ENCODE results near the gene COX6A1.

The COX6A1 gene

GRCh38 chr12:120467439-120467838 lies 29.5 kb downstream of the COX6A1 start:
- Histone ChIP-seq H3K4me3 (ENCODE audit: low read length in 2 of 2) (no peak overlapping the region), H3K9ac (ENCODE audit: low read depth in 1 of 2, low read length in 2 of 2) (no peak overlapping the region), H3K27ac (ENCODE audit: low read depth in 2 of 2, low read length in 2 of 2) (no peak overlapping the region), H3K4me1 (ENCODE audit: control insufficient read depth in 2 of 2, insufficient read depth in 2 of 2, low read length in 2 of 2) (peaks cover 11 to 17% of the 10 kb centered on the region in 2 donors), H3K27me3 (ENCODE audit: control insufficient read depth in 2 of 2, insufficient read depth in 2 of 2, low read length in 2 of 2) (no peaks in the 10 kb centered on the region), H3K36me3 (ENCODE audit: control insufficient read depth in 2 of 2, insufficient read depth in 2 of 2, low read length in 2 of 2) (peaks cover 29 to 35% of the 10 kb centered on the region in 2 donors), H3K9me3 (ENCODE audit: control insufficient read depth in 2 of 2, low read length in 2 of 2) (no peaks in the 10 kb centered on the region)

GRCh38 chr12:120468325-120468820 lies 30.5 kb downstream of the COX6A1 start:
- Histone ChIP-seq H3K27me3 (ENCODE audit: control insufficient read depth in 2 of 2, insufficient read depth in 2 of 2, low read length in 2 of 2) (no peaks in the 10 kb centered on the region), H3K36me3 (ENCODE audit: control insufficient read depth in 2 of 2, insufficient read depth in 2 of 2, low read length in 2 of 2) (peaks cover 20 to 25% of the 10 kb centered on the region in 2 donors), H3K27ac (ENCODE audit: low read depth in 2 of 2, low read length in 2 of 2) (peak overlapping the region; percentile 86 to 88), H3K9me3 (ENCODE audit: control insufficient read depth in 2 of 2, low read length in 2 of 2) (no peaks in the 10 kb centered on the region), H3K4me3 (ENCODE audit: low read length in 2 of 2) (peak overlapping the region; percentile 85 to 94), H3K9ac (ENCODE audit: low read depth in 1 of 2, low read length in 2 of 2) (peak overlapping the region; percentile 76 to 93), H3K4me1 (ENCODE audit: control insufficient read depth in 2 of 2, insufficient read depth in 2 of 2, low read length in 2 of 2) (peaks cover 11 to 17% of the 10 kb centered on the region in 2 donors)

GRCh38 chr12:120468821-120469449 lies 31.0 kb downstream of the COX6A1 start:
- H3K4me3 ChIP-seq (ENCODE audit: low read length in 2 of 2), result peak overlapping the region; percentile 85 to 94
- no peaks in the 10 kb centered on the region for H3K9me3 ChIP-seq (ENCODE audit: control insufficient read depth in 2 of 2, low read length in 2 of 2)
- H3K4me1 ChIP-seq (ENCODE audit: control insufficient read depth in 2 of 2, insufficient read depth in 2 of 2, low read length in 2 of 2), result peaks cover 11 to 17% of the 10 kb centered on the region in 2 donors
- peak overlapping the region; percentile 86 to 88 for H3K27ac ChIP-seq (ENCODE audit: low read depth in 2 of 2, low read length in 2 of 2)
- peak overlapping the region; percentile 79 to 93 for H3K9ac ChIP-seq (ENCODE audit: low read depth in 1 of 2, low read length in 2 of 2)
- H3K27me3 ChIP-seq (ENCODE audit: control insufficient read depth in 2 of 2, insufficient read depth in 2 of 2, low read length in 2 of 2), result no peaks in the 10 kb centered on the region
- H3K36me3 ChIP-seq (ENCODE audit: control insufficient read depth in 2 of 2, insufficient read depth in 2 of 2, low read length in 2 of 2), result peaks cover 15 to 20% of the 10 kb centered on the region in 2 donors

- H3K36me3 ChIP-seq (ENCODE audit: control insufficient read depth in 2 of 2, insufficient read depth in 2 of 2, low read length in 2 of 2), result peaks cover 8 to 13% of the 10 kb centered on the region in 2 donors
- peak within 1 kb of the TSS; percentile 86 to 88 for H3K27ac ChIP-seq (ENCODE audit: low read depth in 2 of 2, low read length in 2 of 2)
- peak within 1 kb of the TSS; percentile 79 to 93 for H3K9ac ChIP-seq (ENCODE audit: low read depth in 1 of 2, low read length in 2 of 2)
Observed at GRCh38 chr12:120469450-120470149, 31.7 kb downstream of the COX6A1 start, which contains the start of gene SRSF9. Gene SRSF9 (minus strand): TSS chr12:120469748. CDS start chr12:120469609, 139 bp downstream.

DNA sequence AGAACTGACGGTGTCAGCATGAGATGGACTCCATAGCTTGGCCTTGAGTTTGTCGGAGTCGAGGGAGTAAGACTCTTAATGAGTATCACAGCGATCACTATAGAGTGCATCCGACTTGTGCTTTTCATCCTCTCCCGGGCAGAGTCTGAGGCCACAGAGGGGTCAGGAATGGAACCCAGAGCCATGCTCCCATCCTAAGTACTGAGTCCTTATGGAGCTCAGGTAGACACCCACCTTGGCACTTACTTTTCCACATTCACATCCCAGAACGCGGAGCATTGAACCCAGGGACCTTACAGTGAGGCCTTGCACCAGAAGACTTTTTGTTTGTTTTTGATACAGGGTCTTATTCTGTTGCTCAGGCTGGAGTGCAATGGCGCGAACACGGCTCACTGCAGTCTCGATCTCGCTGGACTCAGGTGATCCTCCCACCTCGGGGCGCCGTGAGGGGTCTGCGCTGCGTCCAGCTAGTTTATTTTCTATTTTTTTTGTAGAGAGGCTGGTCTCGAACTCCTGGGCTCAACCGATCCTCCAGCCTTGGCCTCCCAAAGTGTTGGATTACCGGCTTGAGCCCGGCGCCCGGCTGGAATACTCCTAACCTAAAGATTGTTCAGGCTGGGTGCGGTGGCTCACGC lies 32.4 kb downstream of the COX6A1 start:
- peak overlapping the region; percentile 85 to 94 for H3K4me3 ChIP-seq (ENCODE audit: low read length in 2 of 2)
- H3K36me3 ChIP-seq (ENCODE audit: control insufficient read depth in 2 of 2, insufficient read depth in 2 of 2, low read length in 2 of 2), result peaks cover 3 to 7% of the 10 kb centered on the region in 2 donors
- H3K9me3 ChIP-seq (ENCODE audit: control insufficient read depth in 2 of 2, low read length in 2 of 2), result no peaks in the 10 kb centered on the region
- no peaks in the 10 kb centered on the region for H3K27me3 ChIP-seq (ENCODE audit: control insufficient read depth in 2 of 2, insufficient read depth in 2 of 2, low read length in 2 of 2)
- H3K4me1 ChIP-seq (ENCODE audit: control insufficient read depth in 2 of 2, insufficient read depth in 2 of 2, low read length in 2 of 2), result peaks cover 11 to 17% of the 10 kb centered on the region in 2 donors
- H3K27ac ChIP-seq (ENCODE audit: low read depth in 2 of 2, low read length in 2 of 2), result peak overlapping the region; percentile 86 to 88
- H3K9ac ChIP-seq (ENCODE audit: low read depth in 1 of 2, low read length in 2 of 2), result peak overlapping the region; percentile 66 to 93

More at GRCh38 chr12:120469450-120470149, 31.7 kb downstream of the COX6A1 start, which contains the start of gene SRSF9:
- Histone ChIP-seq H3K9me3 (ENCODE audit: control insufficient read depth in 2 of 2, low read length in 2 of 2) (no peaks in the 10 kb centered on the region), H3K4me1 (ENCODE audit: control insufficient read depth in 2 of 2, insufficient read depth in 2 of 2, low read length in 2 of 2) (peaks cover 11 to 17% of the 10 kb centered on the region in 2 donors), H3K27me3 (ENCODE audit: control insufficient read depth in 2 of 2, insufficient read depth in 2 of 2, low read length in 2 of 2) (no peaks in the 10 kb centered on the region), H3K4me3 (ENCODE audit: low read length in 2 of 2) (peak within 1 kb of the TSS; percentile 85 to 94)

DNA sequence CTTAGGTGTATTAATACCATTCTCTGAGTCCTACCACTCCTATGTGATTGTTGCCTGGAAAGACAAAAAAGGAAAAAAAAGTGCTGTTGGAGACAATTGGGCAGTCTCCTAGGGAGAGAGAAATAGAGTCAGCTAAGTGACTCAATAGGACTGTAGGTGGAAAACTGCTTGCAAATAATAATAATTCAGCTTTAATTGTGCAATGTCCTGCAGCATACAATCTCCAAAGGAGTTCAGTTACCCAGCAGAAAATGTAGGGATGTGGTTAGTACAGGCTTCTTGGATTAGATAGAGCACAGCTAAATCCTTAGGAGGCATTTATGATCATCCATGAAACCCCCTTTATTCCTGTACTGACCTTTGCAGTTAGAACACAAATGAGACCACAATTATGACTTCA lies 34.6 kb downstream of the COX6A1 start:
- H3K4me1 ChIP-seq (ENCODE audit: control insufficient read depth in 2 of 2, insufficient read depth in 2 of 2, low read length in 2 of 2), result peaks cover 11 to 14% of the 10 kb centered on the region in 2 donors
- H3K9ac ChIP-seq (ENCODE audit: low read depth in 1 of 2, low read length in 2 of 2), result no peak overlapping the region
- H3K9me3 ChIP-seq (ENCODE audit: control insufficient read depth in 2 of 2, low read length in 2 of 2), result no peaks in the 10 kb centered on the region
- H3K27ac ChIP-seq (ENCODE audit: low read depth in 2 of 2, low read length in 2 of 2), result no peak overlapping the region
- H3K36me3 ChIP-seq (ENCODE audit: control insufficient read depth in 2 of 2, insufficient read depth in 2 of 2, low read length in 2 of 2), result peaks cover 0 to 1% of the 10 kb centered on the region in 2 donors
- no peaks in the 10 kb centered on the region for H3K27me3 ChIP-seq (ENCODE audit: control insufficient read depth in 2 of 2, insufficient read depth in 2 of 2, low read length in 2 of 2)
- no peak overlapping the region for H3K4me3 ChIP-seq (ENCODE audit: low read length in 2 of 2)

- Histone ChIP-seq H3K27ac (ENCODE audit: low read depth in 2 of 2, low read length in 2 of 2) (no peak overlapping the region), H3K27me3 (ENCODE audit: control insufficient read depth in 2 of 2, insufficient read depth in 2 of 2, low read length in 2 of 2) (no peaks in the 10 kb centered on the region), H3K36me3 (ENCODE audit: control insufficient read depth in 2 of 2, insufficient read depth in 2 of 2, low read length in 2 of 2) (no peaks in the 10 kb centered on the region), H3K4me3 (ENCODE audit: low read length in 2 of 2) (no peak overlapping the region), H3K9me3 (ENCODE audit: control insufficient read depth in 2 of 2, low read length in 2 of 2) (no peaks in the 10 kb centered on the region), H3K4me1 (ENCODE audit: control insufficient read depth in 2 of 2, insufficient read depth in 2 of 2, low read length in 2 of 2) (peaks cover 7% of the 10 kb centered on the region in 2 donors), H3K9ac (ENCODE audit: low read depth in 1 of 2, low read length in 2 of 2) (no peak overlapping the region)
Observed at GRCh38 chr12:120473807-120474615, 36.1 kb downstream of the COX6A1 start.

GRCh38 chr12:120474616-120474960 lies 36.7 kb downstream of the COX6A1 start:
- Histone ChIP-seq H3K27me3 (ENCODE audit: control insufficient read depth in 2 of 2, insufficient read depth in 2 of 2, low read length in 2 of 2) (no peaks in the 10 kb centered on the region), H3K4me1 (ENCODE audit: control insufficient read depth in 2 of 2, insufficient read depth in 2 of 2, low read length in 2 of 2) (peaks cover 7% of the 10 kb centered on the region in 2 donors), H3K4me3 (ENCODE audit: low read length in 2 of 2) (no peak overlapping the region), H3K36me3 (ENCODE audit: control insufficient read depth in 2 of 2, insufficient read depth in 2 of 2, low read length in 2 of 2) (no peaks in the 10 kb centered on the region), H3K27ac (ENCODE audit: low read depth in 2 of 2, low read length in 2 of 2) (no peak overlapping the region), H3K9ac (ENCODE audit: low read depth in 1 of 2, low read length in 2 of 2) (no peak overlapping the region), H3K9me3 (ENCODE audit: control insufficient read depth in 2 of 2, low read length in 2 of 2) (no peaks in the 10 kb centered on the region)

GRCh38 chr12:120475643-120476042 lies 37.7 kb downstream of the COX6A1 start:
- H3K27ac ChIP-seq (ENCODE audit: low read depth in 2 of 2, low read length in 2 of 2), result no peak overlapping the region

More at GRCh38 chr12:120475643-120476042, 37.7 kb downstream of the COX6A1 start:
- Histone ChIP-seq H3K9me3 (ENCODE audit: control insufficient read depth in 2 of 2, low read length in 2 of 2) (no peaks in the 10 kb centered on the region), H3K9ac (ENCODE audit: low read depth in 1 of 2, low read length in 2 of 2) (no peak overlapping the region), H3K4me3 (ENCODE audit: low read length in 2 of 2) (no peak overlapping the region), H3K36me3 (ENCODE audit: control insufficient read depth in 2 of 2, insufficient read depth in 2 of 2, low read length in 2 of 2) (no peaks in the 10 kb centered on the region), H3K4me1 (ENCODE audit: control insufficient read depth in 2 of 2, insufficient read depth in 2 of 2, low read length in 2 of 2) (no peaks in the 10 kb centered on the region), H3K27me3 (ENCODE audit: control insufficient read depth in 2 of 2, insufficient read depth in 2 of 2, low read length in 2 of 2) (no peaks in the 10 kb centered on the region)
